AG04450 (cell line): ENCODE data around the gene NBAS. TPM values are rescaled to one million over a fixed set of nuclear protein-coding genes. Genes with fewer than 3 reads are reported as not detected.

Experiments
- CTCF ChIA-PET: fragments of 300-600, 350-600 bp; formaldehyde crosslinking; extraction: SDS; loops from one replicate; lab custom pipeline; 2022; ENCODE audit warnings: antibody characterized with exemption, inconsistent platforms; lab: Charles Lee
- POLR2A ChIA-PET: fragments of 350-600 bp; formaldehyde crosslinking; extraction: SDS; loops from one replicate; lab custom pipeline; 2021; ENCODE audit warnings: antibody characterized with exemption, inconsistent platforms; lab: Yijun Ruan, JAX
- DNase-seq: peaks from one replicate; pipeline ENCODE4 v3.0.0-alpha.2; 2011; ENCODE audit warnings: low read depth, low spot score
- H3K27ac ChIP-seq: one replicate; pipeline ENCODE4 v1.5.1; 2012; ENCODE audit warnings: low read depth, low read length, control low read depth
- H3K27me3 ChIP-seq: one replicate; pipeline ENCODE4 v1.6.0; 2012; ENCODE audit warnings: low read length; ENCODE audit not compliant: control insufficient read depth, insufficient read depth
- H3K4me3 ChIP-seq: 2 replicates; pipeline ENCODE4 v1.5.1; 2011; ENCODE audit warnings: mild to moderate bottlenecking, low read depth, low read length, control low read depth
- H3K9me3 ChIP-seq: 2 replicates; pipeline ENCODE4 v1.5.1; 2012; ENCODE audit warnings: low read length; ENCODE audit not compliant: control insufficient read depth, insufficient read depth
- polyA plus RNA-seq: library from polyadenylated mRNA; depleted of rRNA; stranded (reverse); fragments of >200 nt; gene quantifications from 2 replicates; pipeline ENCODE4 v1.2.3, GENCODE V29; 2011
- TF ChIP-seq, protein P1 (sequence below): IDR thresholded peaks from 2 replicates; pipeline ENCODE4 v1.5.1; 2011; ENCODE audit warnings: low read depth, low read length, control low read depth, inconsistent platforms

NBAS gene
- polyA plus RNA-seq, 1 experiment = 45.0 TPM

GRCh38 chr2:15435474-15435873, 125.7 kb downstream of the NBAS start:
- peaks cover 5% of the 10 kb centered on the region; the same call in 1 of the 2 replicates for H3K9me3 ChIP-seq
- no peak overlapping the region for H3K4me3 ChIP-seq
- TF ChIP-seq, protein P1, sequence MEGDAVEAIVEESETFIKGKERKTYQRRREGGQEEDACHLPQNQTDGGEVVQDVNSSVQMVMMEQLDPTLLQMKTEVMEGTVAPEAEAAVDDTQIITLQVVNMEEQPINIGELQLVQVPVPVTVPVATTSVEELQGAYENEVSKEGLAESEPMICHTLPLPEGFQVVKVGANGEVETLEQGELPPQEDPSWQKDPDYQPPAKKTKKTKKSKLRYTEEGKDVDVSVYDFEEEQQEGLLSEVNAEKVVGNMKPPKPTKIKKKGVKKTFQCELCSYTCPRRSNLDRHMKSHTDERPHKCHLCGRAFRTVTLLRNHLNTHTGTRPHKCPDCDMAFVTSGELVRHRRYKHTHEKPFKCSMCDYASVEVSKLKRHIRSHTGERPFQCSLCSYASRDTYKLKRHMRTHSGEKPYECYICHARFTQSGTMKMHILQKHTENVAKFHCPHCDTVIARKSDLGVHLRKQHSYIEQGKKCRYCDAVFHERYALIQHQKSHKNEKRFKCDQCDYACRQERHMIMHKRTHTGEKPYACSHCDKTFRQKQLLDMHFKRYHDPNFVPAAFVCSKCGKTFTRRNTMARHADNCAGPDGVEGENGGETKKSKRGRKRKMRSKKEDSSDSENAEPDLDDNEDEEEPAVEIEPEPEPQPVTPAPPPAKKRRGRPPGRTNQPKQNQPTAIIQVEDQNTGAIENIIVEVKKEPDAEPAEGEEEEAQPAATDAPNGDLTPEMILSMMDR = no peak
- ChIA-PET POLR2A (no interaction called here), CTCF (no interaction called here)
- DNase-seq = no peak
- no peak overlapping the region for H3K27ac ChIP-seq
- H3K27me3 ChIP-seq = no peaks in the 10 kb centered on the region

GRCh38 chr2:15432642-15433256, 128.4 kb downstream of the NBAS start:
- POLR2A ChIA-PET = no interaction called here
- Histone ChIP-seq H3K27ac (no peak overlapping the region), H3K4me3 (no peak overlapping the region), H3K27me3 (no peaks in the 10 kb centered on the region), H3K9me3 (no peaks in the 10 kb centered on the region)
- no peak for DNase-seq
- CTCF ChIA-PET = no interaction called here
- TF ChIP-seq, protein P1 = no peak

- CTCF ChIA-PET = interaction anchor here (1.2 to 1.7 kb wide), 2 partner anchors 9 to 148 kb away, joined by 4 to 5 read pairs; no protein-coding TSS in a partner anchor
- Histone ChIP-seq H3K4me3 (no peak overlapping the region), H3K27me3 (no peaks in the 10 kb centered on the region), H3K9me3 (no peaks in the 10 kb centered on the region), H3K27ac (no peak overlapping the region)
- POLR2A ChIA-PET = no interaction called here
- TF ChIP-seq, protein P1 = no peak
- no peak for DNase-seq
These were observed 132.1 kb downstream of the NBAS start for GRCh38 chr2:15429032-15429431.

- no peak for DNase-seq
- Histone ChIP-seq H3K27me3 (no peaks in the 10 kb centered on the region), H3K27ac (no peak overlapping the region), H3K4me3 (no peak overlapping the region), H3K9me3 (no peaks in the 10 kb centered on the region)
- POLR2A ChIA-PET = no interaction called here
- TF ChIP-seq, protein P1 = no peak
- CTCF ChIA-PET = no interaction called here
These were observed 133.1 kb downstream of the NBAS start for GRCh38 chr2:15427987-15428386.

DNA sequence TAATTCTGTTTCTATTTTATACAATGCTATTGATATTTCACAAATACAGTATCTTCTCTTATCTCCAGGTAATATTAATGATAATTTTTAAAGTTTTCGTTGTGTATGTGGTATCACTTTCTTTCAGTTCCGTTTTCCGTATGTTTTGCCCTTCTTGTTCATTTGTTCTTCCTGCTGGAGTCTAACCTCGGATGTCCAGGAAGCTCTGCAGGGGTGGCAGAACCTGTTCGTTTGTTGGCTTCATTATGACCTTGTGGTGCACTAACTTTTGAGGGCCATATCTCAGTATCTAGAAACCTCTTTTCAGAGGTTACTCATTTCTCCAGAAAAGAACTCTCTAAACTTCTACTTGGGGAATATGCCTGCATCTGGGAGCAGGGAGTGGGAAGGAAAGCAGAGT, 134.5 kb downstream of the NBAS start:
- no peaks in the 10 kb centered on the region for H3K27me3 ChIP-seq
- DNase-seq = no peak
- TF ChIP-seq, protein P1 = no peak
- POLR2A ChIA-PET = no interaction called here
- no peaks in the 10 kb centered on the region for H3K9me3 ChIP-seq
- CTCF ChIA-PET = no interaction called here
- no peak overlapping the region for H3K4me3 ChIP-seq
- H3K27ac ChIP-seq = no peak overlapping the region
